Neural cell (in vitro differentiated cells): ENCODE measurements around the gene PHETA2. TPM values are rescaled to one million over a fixed set of nuclear protein-coding genes. Genes with fewer than 3 reads are reported as not detected.
"Not testable (repeated sequence)": the region's sequence is repeated elsewhere in the genome, so short reads cannot be mapped to it uniquely, and the experiment has no call there.

Experiments used
- H2AFZ ChIP-seq: fragments of 200-600, 300-800 bp; sonication (generic), shearing (Covaris generic); 2 replicates; pipeline ENCODE4 v1.6.0; 2014; ENCODE audit warnings: low read depth, mild to moderate bottlenecking, antibody characterized with exemption, low read length, moderate library complexity
- H3F3A ChIP-seq: fragments of 200-600 bp; shearing (Covaris generic); 2 replicates; pipeline ENCODE4 v1.6.1; 2016; ENCODE audit warnings: mild to moderate bottlenecking, moderate library complexity, mixed read lengths, antibody characterized with exemption, low read length; ENCODE audit not compliant: insufficient read depth, poor library complexity, severe bottlenecking
- H3K27ac ChIP-seq: fragments of 200-600, 300-800 bp; sonication (generic), shearing (Covaris generic); 2 replicates; pipeline ENCODE4 v1.5.1; 2014; ENCODE audit warnings: mild to moderate bottlenecking, low read length, moderate library complexity
- H3K27me3 ChIP-seq: fragments of 300-800, 200-600 bp; sonication (generic), shearing (Covaris generic); 2 replicates; pipeline ENCODE4 v1.6.0; 2014; ENCODE audit warnings: mild to moderate bottlenecking, low read depth, low read length, moderate library complexity; ENCODE audit not compliant: insufficient read depth
- H3K36me3 ChIP-seq: fragments of 300-800, 200-600 bp; sonication (generic), shearing (Covaris generic); 2 replicates; pipeline ENCODE4 v1.5.1; 2014; ENCODE audit warnings: mild to moderate bottlenecking, antibody characterized with exemption, low read length, moderate library complexity; ENCODE audit not compliant: insufficient read depth
- H3K4me2 ChIP-seq: fragments of 300-800, 200-600 bp; sonication (generic), shearing (Covaris generic); 2 replicates; pipeline ENCODE4 v1.6.0; 2014; ENCODE audit warnings: mild to moderate bottlenecking, low read length
- H3K4me3 ChIP-seq: fragments of 300-800, 200-600 bp; sonication (generic), shearing (Covaris generic); 2 replicates; pipeline ENCODE4 v1.5.1; 2014; ENCODE audit warnings: mild to moderate bottlenecking, low read length, moderate library complexity
- H3K79me2 ChIP-seq: fragments of 200-600 bp; shearing (Covaris generic); replicated peaks from 2 replicates; pipeline ENCODE4 v1.6.0; 2014; ENCODE audit warnings: mild to moderate bottlenecking, low read length, moderate library complexity; ENCODE audit not compliant: insufficient read depth
- H3K9ac ChIP-seq: fragments of 300-800, 200-600 bp; sonication (generic), shearing (Covaris generic); 2 replicates; pipeline ENCODE4 v1.6.1; 2016; ENCODE audit warnings: mild to moderate bottlenecking, low read length, mixed read lengths
- H3K9me2 ChIP-seq: fragments of 200-600 bp; shearing (Covaris generic); 2 replicates; pipeline ENCODE4 v1.6.1; 2016; ENCODE audit warnings: mild to moderate bottlenecking, low read length, mixed read lengths; ENCODE audit not compliant: insufficient read depth
- H3K9me3 ChIP-seq: fragments of 200-600, 300-800 bp; sonication (generic), shearing (Covaris generic); 2 replicates; pipeline ENCODE4 v1.6.1; 2016; ENCODE audit warnings: mild to moderate bottlenecking, mixed run types, low read length, moderate library complexity, mixed read lengths
- H4K20me1 ChIP-seq: fragments of 200-600 bp; shearing (Covaris generic); 2 replicates; pipeline ENCODE4 v1.6.1; 2016; ENCODE audit warnings: mild to moderate bottlenecking, mixed run types; ENCODE audit not compliant: insufficient read depth
- CTCF ChIP-seq: fragments of 450-650 bp; IDR thresholded peaks from 2 replicates; pipeline ENCODE4 v1.5.1; 2014; ENCODE audit warnings: antibody characterized with exemption, mild to moderate bottlenecking, moderate library complexity; ENCODE audit not compliant: poor library complexity, severe bottlenecking
- EP300 ChIP-seq: fragments of 450-650 bp; conservative IDR thresholded peaks from 2 replicates; pipeline ENCODE4 v1.6.1; 2014; ENCODE audit warnings: antibody characterized with exemption, mild to moderate bottlenecking, moderate library complexity; ENCODE audit not compliant: poor library complexity, severe bottlenecking
- EZH2 ChIP-seq: fragments of 200-600, 300-800 bp; shearing (Covaris generic), sonication (generic); IDR thresholded peaks from 2 replicates; pipeline ENCODE4 v1.6.1; 2014; ENCODE audit warnings: antibody characterized with exemption, low read length, borderline replicate concordance, mild to moderate bottlenecking; ENCODE audit not compliant: insufficient read depth, poor library complexity, severe bottlenecking
- POLR2AphosphoS5 ChIP-seq: IDR thresholded peaks from 2 replicates; pipeline ENCODE4 v1.6.1; 2012
- RAD21 ChIP-seq: fragments of 450-650 bp; conservative IDR thresholded peaks from 2 replicates; pipeline ENCODE4 v1.6.1; 2014; ENCODE audit warnings: antibody characterized with exemption, mild to moderate bottlenecking, moderate library complexity
- SMC3 ChIP-seq: fragments of 450-650 bp; conservative IDR thresholded peaks from 2 replicates; pipeline ENCODE4 v1.6.1; 2014; ENCODE audit warnings: antibody characterized with exemption, mild to moderate bottlenecking, moderate library complexity; ENCODE audit not compliant: poor library complexity
- TAF1 ChIP-seq: IDR thresholded peaks from 2 replicates; pipeline ENCODE4 v1.6.1; 2012; ENCODE audit warnings: low read depth
- polyA plus RNA-seq: library from polyadenylated mRNA; depleted of rRNA; stranded (reverse); fragments of >200 nt; gene quantifications from 2 replicates; pipeline ENCODE4 v1.2.3, GENCODE V29; 2014

PHETA2 gene
- polyA plus RNA-seq, 1 donor from 2014 or later: 0.42 TPM

- H3K9ac ChIP-seq: no peak overlapping the region
- no peak overlapping the region for H3K4me3 ChIP-seq
These were observed 40.7 kb downstream of the PHETA2 start for GRCh38 chr22:42114721-42115120.

GRCh38 chr22:42115420-42115830 is 41.4 kb downstream of the PHETA2 start:
- not testable (repeated sequence) for H3K4me2 ChIP-seq, H3K27me3 ChIP-seq, H3K36me3 ChIP-seq, H3K4me3 ChIP-seq, H3K9me2 ChIP-seq, H3F3A ChIP-seq, H3K9ac ChIP-seq, H2AFZ ChIP-seq, H3K27ac ChIP-seq, H3K9me3 ChIP-seq, H4K20me1 ChIP-seq, H3K79me2 ChIP-seq

More at GRCh38 chr22:42114721-42115120, 40.7 kb downstream of the PHETA2 start:
- Histone ChIP-seq H3F3A (no peaks in the 10 kb centered on the region), H2AFZ (no peak overlapping the region), H3K36me3 (no peaks in the 10 kb centered on the region), H3K4me2 (no peak overlapping the region), H3K79me2 (no peaks in the 10 kb centered on the region), H3K9me2 (no peaks in the 10 kb centered on the region), H3K9me3 (no peaks in the 10 kb centered on the region), H4K20me1 (no peaks in the 10 kb centered on the region), H3K27me3 (no peaks in the 10 kb centered on the region), H3K27ac (no peak overlapping the region)
- no peak for TF ChIP-seq POLR2AphosphoS5
- peak; percentile 62 for TF ChIP-seq SMC3
- TF ChIP-seq RAD21: peak; percentile 59
- TF ChIP-seq EP300: no peak
- peak; percentile 62 for TF ChIP-seq CTCF

- Histone ChIP-seq H3K79me2 (no peaks in the 10 kb centered on the region), H3K4me3 (no peak overlapping the region), H3K9me2 (no peaks in the 10 kb centered on the region), H3K9ac (no peak overlapping the region), H4K20me1 (no peaks in the 10 kb centered on the region), H3K4me2 (no peak overlapping the region), H3F3A (no peaks in the 10 kb centered on the region), H3K36me3 (no peaks in the 10 kb centered on the region), H2AFZ (no peak overlapping the region), H3K9me3 (no peaks in the 10 kb centered on the region), H3K27me3 (no peaks in the 10 kb centered on the region), H3K27ac (no peak overlapping the region)
- TF ChIP-seq EZH2: no peak
- TF ChIP-seq EP300: no peak
- no peak for TF ChIP-seq RAD21
- TF ChIP-seq SMC3: peak; percentile 22
- no peak for TF ChIP-seq CTCF
- no peak for TF ChIP-seq TAF1
These were observed 42.9 kb downstream of the PHETA2 start for GRCh38 chr22:42116848-42117424.

- not testable (repeated sequence) for H3K4me2 ChIP-seq, H4K20me1 ChIP-seq, H3K27me3 ChIP-seq, H3K4me3 ChIP-seq, H3K9me3 ChIP-seq, H2AFZ ChIP-seq, H3K9ac ChIP-seq, H3F3A ChIP-seq, H3K27ac ChIP-seq, H3K36me3 ChIP-seq, H3K9me2 ChIP-seq, H3K79me2 ChIP-seq
These were observed 46.4 kb downstream of the PHETA2 start for GRCh38 chr22:42120231-42121021.

- H3K9me2 ChIP-seq: not testable (repeated sequence)
These were observed 49.5 kb downstream of the PHETA2 start for GRCh38 chr22:42123529-42123928.

More at GRCh38 chr22:42123529-42123928, 49.5 kb downstream of the PHETA2 start:
- not testable (repeated sequence) for H4K20me1 ChIP-seq, H3K4me2 ChIP-seq, H3K27ac ChIP-seq, H3K79me2 ChIP-seq, H3K4me3 ChIP-seq, H3K9ac ChIP-seq, H3F3A ChIP-seq, H2AFZ ChIP-seq, H3K9me3 ChIP-seq, H3K36me3 ChIP-seq, H3K27me3 ChIP-seq
